Measurements from ENCODE around the gene PLPPR3. TPM values are rescaled to one million over a fixed set of nuclear protein-coding genes. Genes with fewer than 3 reads are reported as not detected.

The PLPPR3 gene
- total and polyA plus RNA-seq, 12 donors: 0.08 to 1.7 (median 0.14) TPM; not detected in 7

DNA sequence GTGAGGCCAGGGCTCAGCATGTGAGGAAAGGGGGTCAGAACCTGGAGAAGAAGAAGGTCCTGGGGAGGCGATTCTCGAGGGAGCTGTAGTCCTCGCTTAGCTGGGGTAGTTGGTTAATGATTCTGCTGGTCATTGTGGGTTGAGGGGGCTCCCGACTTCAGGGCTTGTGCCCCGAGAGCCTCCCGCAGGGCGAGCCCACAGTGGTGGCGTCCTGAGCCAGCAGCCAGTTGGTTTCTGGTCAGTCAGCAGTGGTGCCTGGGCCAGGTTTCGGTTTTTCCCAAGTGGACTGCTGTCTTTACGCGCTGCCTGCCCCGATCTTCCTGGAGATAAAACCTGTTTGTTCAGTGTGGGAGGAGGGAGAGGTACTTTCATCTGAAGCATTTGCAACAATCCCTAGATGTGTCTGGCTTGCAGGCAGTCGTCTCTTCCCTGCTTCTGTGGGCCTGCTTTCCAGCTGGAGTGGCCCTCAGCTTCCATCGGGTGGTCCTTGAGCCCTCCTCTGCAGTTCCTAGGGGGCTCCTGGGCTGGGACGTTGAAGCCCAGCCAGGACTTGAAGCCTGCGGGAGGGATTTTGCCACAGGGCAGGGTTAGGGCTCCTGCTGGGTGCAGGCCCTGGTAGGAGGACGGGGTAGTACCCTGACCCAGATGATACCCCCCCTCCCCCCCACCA lies 21.3 kb downstream of the PLPPR3 start:
- H3K4me3 ChIP-seq: peak overlapping the region in 1 of 4 donors; percentile 35

DNA sequence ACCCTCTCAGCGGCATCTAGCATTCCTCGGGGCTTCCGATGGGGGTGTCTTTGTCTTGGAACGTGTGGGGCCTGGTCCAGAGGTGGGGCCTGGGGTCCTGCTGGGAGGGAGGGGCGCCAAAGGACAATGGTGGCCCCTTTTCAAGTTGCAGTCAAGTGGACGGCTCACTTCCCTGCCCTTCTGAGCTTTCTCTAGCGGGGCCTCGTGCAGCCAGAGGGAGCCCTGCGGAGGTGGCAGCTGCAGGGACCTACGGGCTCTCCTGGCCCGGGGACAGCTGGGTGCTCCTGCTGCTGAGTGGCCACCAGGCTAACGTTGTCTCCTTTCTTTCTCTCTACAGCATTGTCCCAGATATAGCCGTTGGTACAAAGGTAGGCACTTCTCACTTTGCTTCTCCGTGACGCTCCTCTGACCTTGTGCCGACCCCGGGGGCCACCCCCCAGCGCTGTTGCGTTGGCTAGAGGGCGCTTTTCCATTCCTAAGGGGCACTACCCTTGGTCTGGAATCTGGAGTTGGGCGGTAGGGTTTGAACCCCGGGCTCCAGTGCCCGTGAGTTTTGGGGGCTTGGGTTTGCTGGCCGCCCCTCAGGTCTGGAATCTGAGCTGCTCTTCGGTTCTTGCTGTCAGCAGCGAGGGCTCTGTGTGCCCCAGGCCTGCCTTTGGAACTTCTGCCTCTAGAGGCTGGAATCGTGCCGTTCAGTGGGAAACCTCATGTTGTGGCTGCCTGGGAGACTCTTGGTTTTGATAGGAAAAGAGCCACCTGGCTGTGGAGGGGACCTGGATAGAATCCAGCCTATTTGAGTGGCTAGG lies 22.5 kb downstream of the PLPPR3 start:
- H3K9me3 ChIP-seq (replicated peaks in 1 of 3): no peaks in the 10 kb centered on the region
- 6 to 18% (median 11%) methylated on average over 15 to 28 of the region's 28 CpGs for WGBS, 4 donors
- intact Hi-C loops (cut with DNase I): no loop called here
- DNase-seq: peak in 4 of 7 donors; percentile 40 to 72 (median 52)
- peaks cover 45 to 58% of the 10 kb centered on the region in 2 donors for H3K4me1 ChIP-seq (replicated peaks in 1 of 2)
- peak overlapping the region; percentile 1 to 100 (median 33) for H3K4me3 ChIP-seq
- H3K27me3 ChIP-seq: no peaks in the 10 kb centered on the region
- peak overlapping the region; percentile 3 to 100 (median 99) for H3K27ac ChIP-seq
- H3K36me3 ChIP-seq (replicated peaks in 1 of 2): peaks cover 0 to 19% of the 10 kb centered on the region in 2 donors
- no peak for TF ChIP-seq POLR2A (IDR thresholded peaks at IDR 0.05)
- TF ChIP-seq, protein P1, sequence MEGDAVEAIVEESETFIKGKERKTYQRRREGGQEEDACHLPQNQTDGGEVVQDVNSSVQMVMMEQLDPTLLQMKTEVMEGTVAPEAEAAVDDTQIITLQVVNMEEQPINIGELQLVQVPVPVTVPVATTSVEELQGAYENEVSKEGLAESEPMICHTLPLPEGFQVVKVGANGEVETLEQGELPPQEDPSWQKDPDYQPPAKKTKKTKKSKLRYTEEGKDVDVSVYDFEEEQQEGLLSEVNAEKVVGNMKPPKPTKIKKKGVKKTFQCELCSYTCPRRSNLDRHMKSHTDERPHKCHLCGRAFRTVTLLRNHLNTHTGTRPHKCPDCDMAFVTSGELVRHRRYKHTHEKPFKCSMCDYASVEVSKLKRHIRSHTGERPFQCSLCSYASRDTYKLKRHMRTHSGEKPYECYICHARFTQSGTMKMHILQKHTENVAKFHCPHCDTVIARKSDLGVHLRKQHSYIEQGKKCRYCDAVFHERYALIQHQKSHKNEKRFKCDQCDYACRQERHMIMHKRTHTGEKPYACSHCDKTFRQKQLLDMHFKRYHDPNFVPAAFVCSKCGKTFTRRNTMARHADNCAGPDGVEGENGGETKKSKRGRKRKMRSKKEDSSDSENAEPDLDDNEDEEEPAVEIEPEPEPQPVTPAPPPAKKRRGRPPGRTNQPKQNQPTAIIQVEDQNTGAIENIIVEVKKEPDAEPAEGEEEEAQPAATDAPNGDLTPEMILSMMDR (IDR thresholded peaks at IDR 0.05): peak in 1 of 6 experiments; percentile 7

More for the DNA sequence above, 21.3 kb downstream of the PLPPR3 start:
- 25 to 30% (median 30%) methylated on average over 16 to 17 of the region's 17 CpGs for WGBS, 4 donors
- intact Hi-C loops (cut with DNase I): no loop called here
- Histone ChIP-seq H3K4me1 (replicated peaks in 1 of 2) (peaks cover 45 to 61% of the 10 kb centered on the region in 2 donors), H3K27me3 (no peaks in the 10 kb centered on the region), H3K9me3 (replicated peaks in 1 of 3) (no peaks in the 10 kb centered on the region), H3K27ac (peak overlapping the region in 4 of 5 donors; percentile 0 to 70 (median 36)), H3K36me3 (replicated peaks in 1 of 2) (peaks cover 0 to 31% of the 10 kb centered on the region in 2 donors)
- DNase-seq: peak in 3 of 7 donors; percentile 39 to 82 (median 63)
- no peak for TF ChIP-seq POLR2A (IDR thresholded peaks at IDR 0.05)
- TF ChIP-seq, protein P1 (IDR thresholded peaks at IDR 0.05): no peak

- H3K4me3 ChIP-seq: peak overlapping the region; percentile 10 to 100 (median 77)
- TF ChIP-seq POLR2A (IDR thresholded peaks at IDR 0.05): no peak
- TF ChIP-seq, protein P1 (IDR thresholded peaks at IDR 0.05): no peak
- H3K36me3 ChIP-seq (replicated peaks in 1 of 2): peaks cover 0 to 12% of the 10 kb centered on the region in 2 donors
- intact Hi-C loops (cut with DNase I): no loop called here
- 0 to 1% (median 0%) methylated on average over 5 to 44 of the region's 44 CpGs for WGBS, 4 donors
- no peaks in the 10 kb centered on the region for H3K27me3 ChIP-seq
- peak overlapping the region; percentile 3 to 100 (median 99) for H3K27ac ChIP-seq
- no peaks in the 10 kb centered on the region for H3K9me3 ChIP-seq (replicated peaks in 1 of 3)
- H3K4me1 ChIP-seq (replicated peaks in 1 of 2): peaks cover 45 to 56% of the 10 kb centered on the region in 2 donors
- DNase-seq: peak in 2 of 7 donors; percentile 50 to 53
Observed at GRCh38 chr19:798415-799075, 23.2 kb downstream of the PLPPR3 start.
